GM11168 (cell line): ENCODE results near the gene GNAQ.

Experiments used
- in situ Hi-C: fragments of 300-500 bp; cut with MboI; formaldehyde crosslinking; loops from one replicate; pipeline ENCODE4 v1.12.0; 2022; ENCODE audit warnings: low sequenced_read_pairs; ENCODE audit not compliant: unreplicated experiment

Gene GNAQ

DNA sequence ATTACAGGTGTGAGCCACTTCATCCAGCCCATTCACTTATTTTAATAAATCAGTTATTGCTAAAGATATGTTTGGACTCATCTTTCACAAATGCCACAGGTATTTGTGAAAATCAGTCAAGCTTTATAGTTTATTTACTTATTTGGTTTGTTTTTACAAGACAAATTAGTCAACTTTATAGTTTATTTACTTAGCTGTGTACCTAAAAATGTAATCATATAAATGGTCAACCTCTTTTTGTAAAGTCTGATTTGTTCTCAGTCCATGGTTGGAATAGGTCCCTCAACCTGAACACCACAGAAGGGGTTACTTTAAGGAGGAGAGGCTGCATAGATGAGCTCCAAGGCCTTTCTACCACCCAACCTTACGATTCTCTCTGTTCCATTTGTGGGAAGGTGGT is 80.2 kb downstream of the GNAQ start:
- in situ Hi-C loops: no loop called here

DNA sequence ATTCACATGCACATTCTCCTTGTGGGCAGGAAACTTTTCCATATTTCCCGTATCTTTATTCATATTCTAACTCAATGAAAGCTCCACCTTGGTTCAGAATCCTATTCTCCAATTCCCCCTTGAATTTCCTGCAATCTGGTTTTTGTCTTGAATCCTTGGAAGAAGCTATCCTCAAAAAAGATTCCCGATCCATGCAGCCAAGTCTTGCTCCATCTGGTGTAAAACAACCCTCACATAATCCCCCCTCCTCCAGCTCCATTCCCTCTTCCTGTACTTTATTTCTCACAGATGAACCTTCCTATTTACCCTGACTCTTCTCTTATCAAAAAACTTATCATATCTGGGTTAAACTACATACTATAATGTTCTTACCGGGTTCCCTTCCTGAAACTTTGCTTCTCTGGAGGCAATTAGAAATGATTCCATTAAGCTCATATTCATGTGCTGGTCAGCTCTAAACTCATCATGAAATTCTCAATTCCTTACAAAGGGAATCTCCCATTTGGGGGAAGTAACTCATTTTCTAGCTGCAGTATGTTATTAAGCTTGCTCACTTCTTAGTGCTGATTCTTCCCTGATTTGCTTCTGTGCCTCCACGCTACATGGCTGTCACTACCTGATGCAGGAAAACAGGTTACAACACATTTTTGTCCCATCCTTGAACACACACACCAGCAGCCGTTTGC is 81.7 kb downstream of the GNAQ start:
- in situ Hi-C loops: no loop called here

DNA sequence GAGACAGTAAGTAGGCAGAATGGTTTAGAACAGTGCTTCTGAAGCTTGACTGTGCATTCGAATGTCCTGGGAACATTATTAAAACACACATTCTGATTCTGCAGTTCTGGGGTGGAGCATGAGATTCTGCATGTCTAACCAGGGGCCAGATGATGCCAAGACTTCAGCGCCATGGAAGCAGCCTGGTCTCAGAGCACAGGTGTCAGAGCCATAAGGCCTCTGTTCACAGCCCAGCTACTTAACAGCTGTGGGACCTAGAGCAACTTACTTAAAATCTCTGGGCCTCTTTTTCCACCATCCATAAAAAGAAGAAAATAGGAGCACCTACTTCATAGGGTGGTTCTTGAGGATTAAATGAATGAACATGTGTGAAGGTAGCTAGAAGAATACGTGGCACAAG is 84.0 kb downstream of the GNAQ start:
- in situ Hi-C loops: no loop called here

DNA sequence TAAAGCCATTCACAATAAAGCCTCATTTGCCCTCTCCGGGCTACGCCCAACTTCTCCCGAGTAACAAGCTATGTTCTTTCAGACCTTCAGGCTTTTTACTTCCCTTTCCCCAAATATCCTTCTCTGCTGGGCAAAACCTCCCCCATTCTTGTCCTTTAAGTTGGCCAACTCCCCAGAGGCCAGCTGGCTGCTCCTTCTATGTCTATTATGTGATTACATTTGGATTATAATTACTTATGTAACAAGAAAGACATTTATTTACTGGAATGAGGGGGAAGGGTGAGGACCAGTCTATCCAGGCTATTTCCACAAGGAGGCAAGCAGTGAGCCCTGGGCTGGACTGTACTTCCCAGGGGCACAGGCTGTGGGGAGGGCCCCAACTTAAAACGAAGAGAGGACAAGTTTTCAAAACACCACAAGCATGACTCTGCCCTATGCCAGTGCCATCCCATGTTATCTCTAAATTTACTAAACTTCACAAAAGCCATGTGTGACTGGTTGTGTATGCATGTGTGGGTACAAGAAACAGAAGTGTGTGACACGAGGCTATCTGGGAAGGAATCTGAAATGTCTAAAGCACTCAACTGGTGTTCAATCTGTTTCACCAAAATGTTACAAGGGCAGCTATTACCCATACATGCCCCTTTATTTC is 84.5 kb downstream of the GNAQ start:
- in situ Hi-C loops: no loop called here

DNA sequence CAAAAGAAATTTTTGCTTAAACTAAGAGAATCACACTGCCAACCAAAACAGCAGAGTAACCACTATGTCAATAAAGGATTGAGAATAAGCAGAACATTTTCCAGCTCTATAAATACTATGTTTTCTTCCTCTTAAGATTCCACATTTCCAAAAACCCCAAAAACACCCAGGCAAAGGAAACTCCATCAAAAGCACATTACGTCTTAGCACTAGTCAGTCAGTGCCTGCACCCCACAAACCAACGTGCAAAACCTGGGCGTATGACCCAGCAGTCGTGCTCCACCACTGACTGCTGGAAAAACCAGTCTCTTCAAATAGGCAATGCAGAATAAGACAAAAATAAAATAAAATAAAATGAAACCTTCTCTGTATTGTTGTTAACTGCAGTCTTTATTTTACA is 85.3 kb downstream of the GNAQ start:
- in situ Hi-C loops: no loop called here

DNA sequence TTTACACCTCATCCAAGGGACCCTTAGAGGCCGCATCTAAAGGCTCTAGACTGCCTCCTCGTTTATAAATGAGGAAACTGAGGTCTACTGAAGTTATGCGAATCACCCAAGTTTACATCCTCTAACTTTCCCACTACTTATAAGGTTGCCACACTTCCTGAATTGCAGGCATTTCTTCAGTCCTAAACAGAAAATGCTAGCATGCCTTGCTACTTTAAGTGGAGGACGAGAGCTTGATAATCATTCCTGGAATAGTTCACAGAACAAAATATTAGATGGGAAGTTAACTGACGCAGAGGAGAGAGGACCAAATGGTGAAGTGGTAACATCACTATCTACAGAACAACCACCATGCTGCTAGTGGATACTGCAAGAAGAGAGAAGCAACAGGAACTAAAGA is 85.8 kb downstream of the GNAQ start:
- in situ Hi-C loops: no loop called here

DNA sequence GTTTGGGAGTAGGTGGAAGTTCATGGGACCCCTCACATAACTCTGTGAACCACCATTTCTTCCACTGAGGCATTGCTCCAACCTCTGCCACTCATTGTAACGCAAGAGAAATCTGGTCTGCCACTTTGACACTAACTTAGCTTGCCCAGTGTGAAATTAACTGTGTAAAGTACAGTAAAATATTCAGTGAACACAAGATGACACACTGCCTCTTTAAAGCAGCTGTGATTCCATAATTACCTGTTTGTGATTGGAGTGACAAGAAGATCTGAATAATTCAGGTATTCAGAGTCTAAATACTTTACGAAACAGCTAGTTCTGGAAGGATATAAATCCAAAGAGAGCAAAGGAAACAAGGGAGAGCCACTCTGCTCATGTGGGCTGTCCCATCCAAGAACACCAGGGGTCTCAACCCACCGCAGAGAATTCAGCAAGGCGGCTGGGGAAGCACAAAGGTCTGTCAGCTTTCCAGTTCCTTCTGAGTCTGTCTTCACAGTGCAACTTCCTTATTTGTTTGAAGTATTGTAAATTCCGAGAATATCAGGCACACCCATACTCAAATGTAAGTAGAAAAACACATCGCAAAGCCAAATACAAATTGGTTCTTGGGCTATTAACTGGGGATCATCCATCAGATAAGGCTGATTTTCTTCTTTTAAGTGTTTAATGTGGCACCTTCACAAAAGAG is 86.9 kb downstream of the GNAQ start:
- in situ Hi-C loops: no loop called here

DNA sequence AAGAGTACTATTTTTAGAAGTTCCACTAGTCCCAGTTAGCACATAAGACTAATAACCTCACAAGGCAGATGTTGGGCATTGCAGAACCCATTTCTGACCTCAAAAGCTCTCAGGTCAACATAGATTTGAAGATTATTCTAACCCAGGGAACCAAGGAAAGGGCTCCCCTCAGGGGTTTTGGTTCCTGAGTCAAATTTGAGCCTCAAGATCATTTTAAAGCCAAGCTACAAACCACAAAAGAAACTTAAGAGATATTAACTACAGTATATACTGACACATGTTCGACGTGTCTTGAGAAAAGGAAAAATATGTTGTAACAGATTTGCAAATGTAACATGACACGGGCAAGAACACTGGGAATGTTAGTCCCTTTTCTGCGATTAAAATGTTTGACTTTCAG is 88.6 kb downstream of the GNAQ start:
- in situ Hi-C loops: no loop called here

DNA sequence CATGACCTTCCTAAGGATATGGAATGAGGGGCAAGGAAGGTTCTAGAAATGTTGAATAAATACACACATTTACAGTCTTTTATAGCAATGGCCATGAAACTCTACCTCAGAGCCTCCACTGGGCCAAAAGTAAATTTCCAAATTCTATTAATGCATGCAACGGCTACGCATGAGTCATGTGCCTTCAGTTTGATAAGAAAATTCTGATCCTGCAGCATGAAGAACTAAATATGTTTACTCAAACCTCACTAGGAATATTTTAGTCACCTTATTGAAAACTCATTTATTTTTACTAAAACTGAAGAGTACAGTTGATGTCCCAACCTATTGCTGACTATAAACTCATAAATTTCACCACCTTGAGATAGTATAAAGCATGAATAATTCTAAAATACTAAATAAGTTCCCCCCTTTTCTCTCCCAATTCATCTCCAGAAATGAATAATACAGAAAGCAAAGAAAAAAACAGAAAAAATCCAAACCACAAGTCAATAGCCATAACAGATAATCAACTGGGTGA is 92.4 kb downstream of the GNAQ start:
- in situ Hi-C loops: no loop called here

DNA sequence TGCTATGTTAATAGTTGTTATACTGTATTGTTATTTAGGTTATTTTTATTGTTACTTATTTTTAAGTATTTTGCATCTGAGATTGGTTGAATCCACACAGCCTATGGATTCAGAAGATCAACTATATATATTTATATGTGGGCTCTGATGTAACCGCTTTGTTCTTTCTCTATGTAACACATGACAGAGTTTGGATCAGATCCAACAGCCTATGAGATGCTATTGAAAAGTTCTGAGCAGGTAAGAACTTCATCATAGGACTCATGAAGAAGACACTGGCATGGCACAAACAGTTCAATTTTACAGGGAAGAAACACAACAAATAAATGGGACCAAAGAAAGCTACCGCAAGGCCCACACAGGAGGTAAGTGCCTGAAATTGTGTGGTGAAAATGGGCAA is 93.4 kb downstream of the GNAQ start:
- in situ Hi-C loops: no loop called here

DNA sequence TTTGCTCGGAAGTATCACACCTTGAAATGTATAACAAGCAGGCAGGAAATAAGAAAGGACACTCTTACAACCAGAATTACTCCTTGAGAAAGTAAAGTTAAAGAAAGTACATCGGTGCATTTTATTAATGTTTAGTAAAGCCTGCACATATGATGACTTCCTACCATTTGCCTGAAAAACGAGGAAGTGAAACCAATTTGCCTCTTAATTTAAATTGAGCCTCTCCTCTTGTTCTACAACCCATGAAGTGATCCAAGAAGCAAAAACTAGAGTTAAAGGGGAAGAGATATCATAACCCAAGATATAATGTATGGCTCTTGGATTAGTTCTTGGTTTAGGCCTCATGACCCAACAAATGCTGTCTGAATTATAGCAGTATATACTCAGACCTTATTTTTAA is 95.6 kb downstream of the GNAQ start:
- in situ Hi-C loops: no loop called here

DNA sequence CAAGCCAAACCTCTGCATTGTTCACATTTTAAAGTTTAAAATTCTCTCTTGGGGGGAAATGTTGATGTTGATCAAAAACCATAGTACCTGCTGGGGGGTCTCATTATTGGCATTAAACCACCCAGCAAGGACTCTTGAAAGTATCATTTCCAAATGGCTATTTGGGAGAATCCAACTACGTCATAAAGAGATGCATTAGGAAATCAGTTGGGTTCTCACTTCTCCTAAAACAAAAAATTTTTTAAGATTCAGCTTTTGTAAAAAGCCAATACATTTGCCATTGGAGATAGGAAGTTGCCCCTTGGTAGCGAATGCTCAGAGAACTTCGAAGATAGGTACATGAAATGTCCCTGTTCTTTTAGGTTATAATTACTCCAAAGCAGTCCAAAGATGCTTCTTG is 96.4 kb downstream of the GNAQ start:
- in situ Hi-C loops: no loop called here

DNA sequence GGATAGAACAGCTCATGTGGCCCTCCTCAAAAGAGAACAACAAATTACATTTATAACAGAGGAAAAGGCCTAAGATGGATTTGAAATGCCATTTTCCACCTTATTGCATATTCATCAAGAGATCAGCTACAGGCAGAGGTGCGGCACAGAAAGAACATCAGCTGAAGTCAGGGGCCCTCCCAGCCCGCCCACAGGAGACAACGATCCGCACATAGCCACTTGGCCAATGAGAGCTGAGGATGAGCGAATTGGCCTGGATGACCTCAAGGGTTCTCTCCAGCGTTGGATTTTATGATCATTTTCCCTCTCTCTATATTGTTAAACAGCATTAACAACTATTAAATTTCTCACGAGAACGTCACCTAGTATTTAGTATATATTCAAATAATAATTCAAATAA is 97.6 kb downstream of the GNAQ start:
- in situ Hi-C loops: no loop called here

DNA sequence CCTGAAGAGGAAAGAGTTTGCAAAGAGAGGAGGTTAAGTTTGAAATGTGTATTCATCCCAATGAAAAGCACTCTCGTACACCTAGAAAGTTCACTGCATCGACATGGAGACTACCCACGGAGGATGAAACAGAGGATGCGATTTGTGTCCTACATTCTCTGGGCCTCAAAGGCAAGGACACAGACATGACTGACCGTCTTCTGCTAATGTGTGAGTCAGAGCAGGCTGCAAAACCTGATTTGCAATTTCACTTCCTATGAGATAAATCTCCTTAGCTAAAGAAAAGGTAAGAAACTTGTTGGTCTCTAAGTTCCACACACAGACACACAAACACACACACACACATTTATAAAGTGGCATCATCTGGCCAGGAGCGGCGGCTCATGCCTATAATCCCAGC is 98.6 kb downstream of the GNAQ start:
- in situ Hi-C loops: no loop called here

DNA sequence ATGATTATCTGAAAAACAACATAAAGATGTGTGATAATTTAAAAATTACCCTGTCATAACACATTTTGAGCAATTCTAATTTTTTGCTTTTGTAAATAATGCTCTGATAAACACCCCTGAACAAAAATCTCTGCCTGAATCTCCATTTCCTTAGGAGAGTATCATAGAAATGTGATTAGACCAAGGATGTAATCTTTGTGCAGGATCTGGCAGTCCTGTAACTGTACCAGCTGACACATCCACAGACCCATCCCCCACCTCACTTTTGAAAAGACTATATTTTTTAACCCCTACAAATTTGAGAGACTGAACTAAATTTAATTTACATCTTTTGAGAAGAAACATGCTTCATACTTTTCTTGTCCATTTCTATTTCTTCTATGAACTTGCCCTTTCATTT is 101.7 kb downstream of the GNAQ start:
- in situ Hi-C loops: no loop called here

DNA sequence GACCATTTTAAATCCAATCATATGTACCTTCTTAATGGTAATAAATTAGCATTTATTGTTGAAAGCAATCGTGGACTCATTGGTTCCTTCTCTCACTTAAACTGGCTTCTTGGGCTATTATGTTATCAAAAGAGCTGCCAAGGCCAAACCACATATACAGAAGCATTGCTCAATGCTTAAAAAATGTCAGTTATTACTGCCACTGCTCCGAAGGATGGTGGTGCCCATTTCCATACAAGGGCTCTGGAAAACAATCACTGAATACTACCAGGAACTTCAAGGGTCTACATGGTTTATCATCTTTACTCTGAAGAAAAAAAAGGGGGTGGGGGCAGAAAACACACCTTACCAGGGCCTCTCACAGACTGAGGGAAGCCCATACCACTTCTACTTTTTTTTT is 104.3 kb downstream of the GNAQ start:
- in situ Hi-C loops: no loop called here

DNA sequence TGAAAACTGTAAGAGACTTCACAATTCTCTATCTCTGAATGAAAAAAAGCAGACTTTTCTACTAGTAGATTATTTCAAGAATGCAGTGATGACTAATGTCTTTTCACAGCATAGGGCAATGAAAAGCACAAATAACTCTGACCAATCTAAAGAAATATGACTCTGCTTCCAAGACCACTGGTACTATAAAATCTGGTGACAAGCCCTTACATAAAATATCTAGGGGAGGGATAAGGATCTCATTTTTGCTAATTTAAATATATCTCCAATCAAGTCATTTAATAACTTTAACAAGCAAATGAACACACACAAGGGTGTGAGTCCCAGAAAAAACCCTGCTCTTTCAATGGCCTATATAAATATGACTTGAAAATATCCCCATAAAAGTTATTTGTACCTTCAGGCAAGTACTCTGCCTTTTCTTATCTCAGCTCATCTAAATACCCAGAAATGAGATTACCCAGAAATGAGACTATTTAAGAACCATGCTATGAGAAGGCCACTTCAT is 105.2 kb downstream of the GNAQ start:
- in situ Hi-C loops: no loop called here

DNA sequence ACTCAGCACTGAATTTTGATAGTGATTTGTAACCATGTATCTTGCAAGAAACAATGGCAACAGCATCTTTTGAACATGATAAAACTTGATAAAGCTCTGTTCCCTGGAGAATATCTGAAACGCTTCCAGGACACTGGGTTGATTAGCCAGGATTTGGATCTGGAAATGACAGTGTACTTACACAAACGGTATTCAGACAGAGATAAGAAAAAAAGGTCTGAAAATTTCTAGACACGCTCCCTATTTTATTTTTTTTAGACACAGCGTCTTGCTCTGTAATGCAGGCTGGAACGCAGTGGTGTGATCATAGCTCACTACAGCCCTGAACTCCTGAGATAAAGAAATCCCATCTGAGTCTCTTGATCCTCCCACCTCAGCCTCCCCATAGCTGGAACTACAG is 109.0 kb downstream of the GNAQ start:
- in situ Hi-C loops: no loop called here

DNA sequence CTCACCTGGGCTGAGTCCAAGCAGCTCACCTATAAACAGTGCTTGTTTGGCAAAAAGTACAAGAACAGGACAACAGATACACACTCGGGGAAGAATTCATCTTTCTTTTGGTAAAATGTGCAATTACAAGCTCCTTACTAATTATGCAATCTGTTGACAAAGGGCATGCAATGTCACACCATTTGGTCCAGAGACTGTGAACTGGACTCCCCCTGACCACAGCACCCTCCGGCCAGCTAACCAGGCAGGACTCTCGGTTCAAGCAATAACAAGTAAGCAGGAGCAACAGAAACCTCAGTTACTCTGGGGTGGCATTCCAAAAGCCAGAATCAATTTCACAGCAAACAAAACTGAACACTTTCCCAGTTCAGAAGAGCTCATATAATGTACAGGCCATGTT is 113.8 kb downstream of the GNAQ start:
- in situ Hi-C loops: no loop called here

DNA sequence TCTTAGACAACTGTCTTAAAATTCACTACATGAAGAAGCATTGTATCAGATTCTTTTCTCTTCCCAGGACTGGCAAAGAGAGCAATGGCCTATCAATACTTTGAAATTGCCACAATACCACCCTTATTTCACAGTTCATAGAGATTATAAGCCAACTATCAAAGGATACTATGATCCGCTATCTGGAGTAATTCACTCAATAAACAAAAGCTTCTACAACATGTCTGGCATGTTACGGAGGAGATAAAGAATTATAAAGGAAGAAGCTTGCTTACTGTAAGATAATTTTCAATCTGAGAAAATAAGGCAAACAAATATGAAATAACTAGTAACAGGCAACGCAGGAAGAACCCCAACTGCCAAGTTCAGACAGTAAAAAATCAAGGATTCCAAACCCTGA is 114.8 kb downstream of the GNAQ start:
- in situ Hi-C loops: no loop called here

DNA sequence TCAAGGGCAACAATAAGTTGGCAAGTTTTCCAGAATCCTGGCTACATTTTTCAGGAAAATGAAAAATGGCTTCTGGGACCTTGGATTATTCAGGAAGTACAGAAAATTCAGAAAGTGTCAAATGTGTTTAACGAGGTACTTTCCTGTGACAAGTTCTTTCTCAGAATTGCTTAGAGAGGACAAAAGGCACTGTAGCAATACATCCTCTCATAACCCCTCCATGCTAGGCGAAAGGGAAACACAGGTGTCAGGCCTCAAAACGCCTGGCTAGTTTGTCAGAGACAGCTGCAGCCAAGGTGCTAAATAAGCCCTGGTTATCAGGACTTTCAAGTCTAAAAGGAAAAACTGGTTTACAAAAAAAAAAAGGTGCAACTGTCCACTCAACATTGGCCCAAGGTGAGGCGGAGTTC is 115.2 kb downstream of the GNAQ start:
- in situ Hi-C loops: no loop called here
